IMR-90 (cell line): Measurements from ENCODE around the gene SIK3. TPM values are rescaled to one million over a fixed set of nuclear protein-coding genes. Genes with fewer than 3 reads are reported as not detected.

ENCODE experiments used
- ATAC-seq: fragments of 200-7000 bp; cut with Tn5 transposase; 2 replicates; pipeline ENCODE4 v1.9.1; 2020; ENCODE audit warnings: low read depth, mild to moderate bottlenecking, moderate library complexity
- BruUV-seq: library from RNA; stranded (reverse); fragments of 400-500 nt; replicated peaks from 2 replicates; lab custom pipeline; 2021; lab: Mats Ljungman, UMichigan
- CTCF ChIA-PET: fragments of 300-600 bp; formaldehyde crosslinking; extraction: SDS; loops from one replicate; lab custom pipeline; 2021; ENCODE audit warnings: antibody characterized with exemption; lab: Yijun Ruan, JAX
- POLR2A ChIA-PET: fragments of 300-600 bp; sonication (Branson Sonifier 250); formaldehyde crosslinking; loops from one replicate; lab custom pipeline; 2022; ENCODE audit warnings: antibody characterized with exemption; ENCODE audit not compliant: unreplicated experiment; lab: Charles Lee
- DNase-seq: peaks from one replicate; pipeline ENCODE4 v3.0.0; 2013
- H2AFZ ChIP-seq: replicated peaks from 2 replicates; pipeline ENCODE3; 2013; ENCODE audit warnings: low read length, mild to moderate bottlenecking; ENCODE audit not compliant: poor library complexity
- H2AK5ac ChIP-seq: 2 replicates; pipeline ENCODE4 v1.6.1; 2013; ENCODE audit warnings: low read depth, low read length, inconsistent platforms
- H2AK9ac ChIP-seq: replicated peaks from 2 replicates; pipeline ENCODE3; 2013; ENCODE audit warnings: mild to moderate bottlenecking, low read depth, low read length, moderate library complexity; ENCODE audit not compliant: poor library complexity
- H2BK120ac ChIP-seq: 2 replicates; pipeline ENCODE4 v1.6.1; 2013; ENCODE audit warnings: low read depth, low read length, inconsistent platforms
- H2BK15ac ChIP-seq: 3 replicates; pipeline ENCODE4 v1.6.1; 2013; ENCODE audit warnings: low read depth, low read length, inconsistent platforms
- H2BK20ac ChIP-seq: 2 replicates; pipeline ENCODE4 v1.6.1; 2013; ENCODE audit warnings: low read depth, mild to moderate bottlenecking, inconsistent platforms, low read length, moderate library complexity
- H2BK5ac ChIP-seq: 2 replicates; pipeline ENCODE4 v1.6.1; 2013; ENCODE audit warnings: mild to moderate bottlenecking, low read depth, low read length, inconsistent platforms; ENCODE audit not compliant: poor library complexity, severe bottlenecking
- H3K14ac ChIP-seq: replicated peaks from 2 replicates; pipeline ENCODE4 v1.6.1; 2013; ENCODE audit warnings: low read depth, low read length, inconsistent platforms
- H3K18ac ChIP-seq: 2 replicates; pipeline ENCODE4 v1.6.1; 2013; ENCODE audit warnings: low read depth, low read length, control low read depth
- H3K23ac ChIP-seq: 2 replicates; pipeline ENCODE4 v1.6.1; 2013; ENCODE audit warnings: low read depth, low read length, inconsistent platforms
- H3K27ac ChIP-seq: 2 replicates; pipeline ENCODE4 v1.5.1; 2013; ENCODE audit warnings: mild to moderate bottlenecking, control low read depth, low read length; ENCODE audit not compliant: insufficient read depth
- H3K27me3 ChIP-seq: 2 replicates; pipeline ENCODE4 v1.6.1; 2013; ENCODE audit warnings: low read length; ENCODE audit not compliant: control insufficient read depth, insufficient read depth
- H3K36me3 ChIP-seq: 2 replicates; pipeline ENCODE4 v1.6.1; 2013; ENCODE audit warnings: low read length, mixed read lengths; ENCODE audit not compliant: control insufficient read depth, insufficient read depth
- H3K4ac ChIP-seq: 2 replicates; pipeline ENCODE4 v1.6.1; 2013; ENCODE audit warnings: low read depth, low read length, inconsistent platforms
- H3K4me1 ChIP-seq: 2 replicates; pipeline ENCODE4 v1.6.1; 2013; ENCODE audit warnings: low read length, mixed read lengths; ENCODE audit not compliant: control insufficient read depth, insufficient read depth
- H3K4me2 ChIP-seq: 2 replicates; pipeline ENCODE4 v1.6.1; 2013; ENCODE audit warnings: low read depth, mild to moderate bottlenecking, control low read depth, low read length, moderate library complexity
- H3K4me3 ChIP-seq: 2 replicates; pipeline ENCODE4 v1.5.1; 2013; ENCODE audit warnings: low read depth, mild to moderate bottlenecking, control low read depth, low read length, moderate library complexity; ENCODE audit not compliant: insufficient read depth
- H3K56ac ChIP-seq: 2 replicates; pipeline ENCODE4 v1.6.1; 2013; ENCODE audit warnings: low read length, inconsistent platforms; ENCODE audit not compliant: insufficient read depth; ENCODE audit errors: extremely low read depth
- H3K79me1 ChIP-seq, 2 experiments: 2 replicates each; pipeline ENCODE4 v1.6.1; 2013; ENCODE audit warnings: low read length in 2 of 2, inconsistent platforms in 1 of 2, low read depth in 1 of 2
- H3K9ac ChIP-seq: 2 replicates; pipeline ENCODE4 v1.6.1; 2013; ENCODE audit warnings: low read depth, low read length, control low read depth
- H3K9me1 ChIP-seq: 2 replicates; pipeline ENCODE4 v1.6.1; 2013; ENCODE audit warnings: low read length, inconsistent platforms; ENCODE audit not compliant: insufficient read depth
- H3K9me3 ChIP-seq: 2 replicates; pipeline ENCODE4 v1.6.1; 2013; ENCODE audit warnings: low read length; ENCODE audit not compliant: control insufficient read depth, insufficient read depth
- H4K20me1 ChIP-seq: 2 replicates; pipeline ENCODE4 v1.6.1; 2013; ENCODE audit warnings: low read length, inconsistent platforms; ENCODE audit not compliant: insufficient read depth
- H4K5ac ChIP-seq: 2 replicates; pipeline ENCODE4 v1.6.1; 2013; ENCODE audit warnings: mild to moderate bottlenecking, low read depth, low read length, control low read depth
- H4K8ac ChIP-seq, 2 experiments: 2 replicates each; pipeline ENCODE4 v1.6.1; 2013; ENCODE audit warnings: low read depth in 2 of 2, low read length in 2 of 2, control low read depth in 1 of 2, inconsistent platforms in 1 of 2
- H4K91ac ChIP-seq: 2 replicates; pipeline ENCODE4 v1.6.1; 2013; ENCODE audit warnings: low read depth, low read length, inconsistent platforms; ENCODE audit not compliant: insufficient read depth
- BHLHE40 ChIP-seq: fragments of 150-350 bp; IDR thresholded peaks from 2 replicates; pipeline ENCODE4 v1.6.1; 2016; ENCODE audit warnings: mild to moderate bottlenecking, low read depth, low read length
- CEBPB ChIP-seq: IDR thresholded peaks from 2 replicates; pipeline ENCODE4 v1.6.1; 2012; ENCODE audit warnings: low read depth, low read length, improper control_type of control experiment
- CTCF ChIP-seq: conservative IDR thresholded peaks from 2 replicates; pipeline ENCODE4 v1.5.1; 2012; ENCODE audit warnings: mild to moderate bottlenecking, low read depth, low read length, improper control_type of control experiment
- ELK1 ChIP-seq: fragments of 150-350 bp; IDR thresholded peaks from 2 replicates; pipeline ENCODE4 v1.6.1; 2016; ENCODE audit warnings: low read depth, mild to moderate bottlenecking, low read length, moderate library complexity, borderline replicate concordance
- FOS ChIP-seq: fragments of 150-350 bp; IDR thresholded peaks from 2 replicates; pipeline ENCODE4 v1.6.1; 2016; ENCODE audit warnings: low read depth, low read length
- MAFK ChIP-seq: IDR thresholded peaks from 2 replicates; pipeline ENCODE4 v1.6.1; 2012; ENCODE audit warnings: low read depth, low read length, improper control_type of control experiment
- MAZ ChIP-seq: IDR thresholded peaks from 2 replicates; pipeline ENCODE4 v1.6.1; 2012; ENCODE audit warnings: low read depth, mild to moderate bottlenecking, low read length, improper control_type of control experiment, moderate library complexity, borderline replicate concordance
- MXI1 ChIP-seq: IDR thresholded peaks from 2 replicates; pipeline ENCODE4 v1.6.1; 2012; ENCODE audit warnings: low read depth, mild to moderate bottlenecking, low read length, moderate library complexity, borderline replicate concordance
- NFE2L2 ChIP-seq: fragments of 150-350 bp; IDR thresholded peaks from 2 replicates; pipeline ENCODE4 v1.6.1; 2016; ENCODE audit warnings: low read depth, mild to moderate bottlenecking, low read length
- POLR2A ChIP-seq: IDR thresholded peaks from 2 replicates; pipeline ENCODE4 v1.6.1; 2012; ENCODE audit warnings: mild to moderate bottlenecking, low read depth, low read length
- RAD21 ChIP-seq: IDR thresholded peaks from 2 replicates; pipeline ENCODE4 v1.6.1; 2012; ENCODE audit warnings: low read length, improper control_type of control experiment
- RCOR1 ChIP-seq: IDR thresholded peaks from 2 replicates; pipeline ENCODE4 v1.6.1; 2012; ENCODE audit warnings: mild to moderate bottlenecking, low read length, improper control_type of control experiment; ENCODE audit not compliant: insufficient replicate concordance
- RFX5 ChIP-seq: IDR thresholded peaks from 2 replicates; pipeline ENCODE4 v1.8.0; 2012; ENCODE audit warnings: low read depth, mild to moderate bottlenecking, low read length, moderate library complexity
- SMC3 ChIP-seq: fragments of 150-350 bp; IDR thresholded peaks from 2 replicates; pipeline ENCODE4 v1.6.1; 2016; ENCODE audit warnings: low read depth, mild to moderate bottlenecking, antibody characterized with exemption, low read length, moderate library complexity
- USF2 ChIP-seq: fragments of 150-350 bp; IDR thresholded peaks from 2 replicates; pipeline ENCODE4 v1.6.1; 2017; ENCODE audit warnings: mild to moderate bottlenecking, antibody characterized with exemption, low read length, low read depth
- WGBS, 2 experiments: methylation state at CpG; one replicate each; pipeline versions ENCODE4 v1.1.5 to v1.1.7; 2013; ENCODE audit warnings: missing lambda C conversion rate in 2 of 2; ENCODE audit not compliant: insufficient read length in 1 of 2; ENCODE audit errors: extremely low coverage in 2 of 2; 5-methylcytosine and 5-hydroxymethylcytosine counted together
- dilution Hi-C: fragments of 300-500 bp; cut with HindIII; formaldehyde crosslinking; loops from one replicate; pipeline ENCODE4 v1.14.3; 2018; ENCODE audit warnings: low sequenced_read_pairs; ENCODE audit not compliant: unreplicated experiment
- in situ Hi-C: fragments of 300-500 bp; cut with MboI; formaldehyde crosslinking; loops from 3 replicates; pipeline ENCODE4 v1.14.3; 2019; ENCODE audit warnings: low sequenced_read_pairs, inconsistent platforms, mixed read lengths
- intact Hi-C: fragments of 100-400 bp; cut with micrococcal nuclease; formaldehyde crosslinking; loops from 2 replicates; pipeline ENCODE4 v1.10.0; 2022
- polyA plus RNA-seq, 3 experiments: library from polyadenylated mRNA; depleted of rRNA; stranded (reverse); fragments of >200 nt; gene quantifications; 2 replicates each; pipeline ENCODE4 v1.2.3, GENCODE V29; 2012; ENCODE audit warnings: low replicate concordance in 1 of 3
- total RNA-seq: library from RNA; depleted of rRNA; stranded (reverse); fragments of >200 nt; gene quantifications from 2 replicates; pipeline ENCODE4 v1.2.3, GENCODE V29; 2012

The SIK3 gene
- total and polyA plus RNA-seq, 2 of the 4 experiments (the other 2 are of a cell fraction): 8.2 to 9.1 TPM

GRCh38 chr11:117126223-117126965 lies 28.2 kb upstream of the SIK3 start:
- no TSS peak for BruUV-seq
- Histone ChIP-seq H3K23ac (no peak overlapping the region), H4K20me1 (no peaks in the 10 kb centered on the region), H3K9ac (no peak overlapping the region), H3K9me1 (no peaks in the 10 kb centered on the region), H3K18ac (no peak overlapping the region), H3K27ac (no peak overlapping the region), H3K14ac (no peak overlapping the region), H4K8ac (no peak overlapping the region), H2BK15ac (no peak overlapping the region), H3K9me3 (no peaks in the 10 kb centered on the region), H2BK5ac (no peak overlapping the region), H3K56ac (no peak overlapping the region), H2BK120ac (no peak overlapping the region), H3K4me1 (peaks cover 2% of the 10 kb centered on the region; the same call in 1 of the 2 replicates), H2BK20ac (no peak overlapping the region), H2AK9ac (no peak overlapping the region), H3K4me2 (no peak overlapping the region), H2AK5ac (no peak overlapping the region), H4K91ac (no peak overlapping the region), H3K79me1 (no peaks in the 10 kb centered on the region), H3K4me3 (no peak overlapping the region), H3K36me3 (no peaks in the 10 kb centered on the region), H3K27me3 (peaks cover 24% of the 10 kb centered on the region), H4K5ac (no peak overlapping the region), H2AFZ (no peak overlapping the region), H3K4ac (no peak overlapping the region)
- TF ChIP-seq USF2: no peak
- no peak for TF ChIP-seq RCOR1
- TF ChIP-seq SMC3: no peak
- no peak for TF ChIP-seq MAFK
- TF ChIP-seq MAZ: no peak
- TF ChIP-seq CTCF: no peak
- TF ChIP-seq BHLHE40: no peak
- no peak for TF ChIP-seq NFE2L2
- TF ChIP-seq ELK1: no peak
- no peak for TF ChIP-seq CEBPB
- no peak for TF ChIP-seq RFX5
- TF ChIP-seq RAD21: no peak
- TF ChIP-seq FOS: no peak
- no peak for TF ChIP-seq MXI1
- no peak for TF ChIP-seq POLR2A
- ChIA-PET POLR2A (no interaction called here), CTCF (no interaction called here)
- 90% methylated on average over 2 of the region's 7 CpGs; no CpG with 5 or more reads in 1 of the 2 experiments for WGBS, 2 experiments
- ATAC-seq (no peak), DNase-seq (no peak)
- in situ Hi-C loops (no loop called here), dilution Hi-C loops (no loop called here), intact Hi-C loops (no loop called here)
